ENCODE data around the gene GPR157. TPM values are rescaled to one million over a fixed set of nuclear protein-coding genes. Genes with fewer than 3 reads are reported as not detected.
A peak's percentile ranks its signal among the peaks of the same experiment; 100 is the strongest.
"Not testable (repeated sequence)": the region's sequence is repeated elsewhere in the genome, so short reads cannot be mapped to it uniquely, and the experiment has no call there.

The GPR157 gene
- total RNA-seq, 1 donor from 2014 or later: 2.8 TPM

DNA sequence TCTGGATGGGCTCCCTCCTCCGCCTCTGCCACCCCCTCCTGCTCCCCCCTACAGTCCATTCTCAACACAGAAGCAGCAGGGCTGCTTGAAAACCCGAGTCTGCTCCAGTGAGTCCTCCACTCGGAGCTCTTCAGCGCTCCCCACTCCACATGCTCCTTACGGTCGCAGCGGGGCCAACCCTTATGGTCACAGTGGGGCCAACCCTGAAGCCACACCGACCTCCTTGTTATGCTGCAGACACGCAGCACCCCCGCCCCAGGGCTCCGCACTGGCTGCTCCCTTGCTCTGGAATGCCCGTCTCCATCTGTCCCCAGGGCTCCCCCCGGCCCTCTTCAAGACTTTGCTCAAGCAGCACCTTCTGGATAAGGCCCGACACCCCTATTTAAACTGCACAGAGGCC, 22.6 kb downstream of the GPR157 start:
- intact Hi-C loops (cut with micrococcal nuclease): no loop called here
- no peaks in the 10 kb centered on the region for H3K9me3 Mint-ChIP-seq
- H3K27me3 Mint-ChIP-seq (ENCODE audit: insufficient read depth): peaks cover 1% of the 10 kb centered on the region
- DNase-seq (ENCODE audit: low spot score): no peak
- H3K36me3 Mint-ChIP-seq (ENCODE audit: low read depth): no peaks in the 10 kb centered on the region
- no peak overlapping the region for H3K27ac Mint-ChIP-seq
- peaks cover 7% of the 10 kb centered on the region for H3K4me1 Mint-ChIP-seq (ENCODE audit: low read depth)
- no peak overlapping the region for H3K4me3 Mint-ChIP-seq

DNA sequence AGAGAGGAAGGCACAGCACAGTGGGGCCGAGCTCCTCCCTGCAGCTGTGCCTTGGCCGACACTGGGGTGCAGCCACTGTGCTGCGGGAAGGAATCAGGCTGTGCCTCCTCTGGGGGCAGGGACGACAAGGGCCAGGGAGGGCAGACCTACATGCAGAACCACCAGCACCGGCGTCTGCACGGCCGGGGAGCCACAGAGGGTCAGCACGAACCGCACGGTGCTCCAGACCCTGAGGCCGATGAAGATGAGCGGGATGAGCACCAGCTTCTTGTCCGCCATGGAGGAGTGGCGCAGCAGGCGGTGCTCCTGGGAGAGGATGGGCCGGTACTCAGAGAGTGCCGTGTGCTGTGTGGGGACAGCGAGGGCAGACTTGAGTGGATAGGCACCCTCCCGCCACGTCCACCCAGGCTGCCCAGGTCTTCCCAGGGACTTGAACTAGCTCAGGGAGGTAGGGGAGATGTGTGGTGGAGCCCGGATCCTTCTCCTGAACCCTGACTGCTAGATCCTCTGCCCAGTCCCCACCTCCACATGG, 23.5 kb downstream of the GPR157 start:
- no peak overlapping the region for H3K27ac Mint-ChIP-seq
- no peak for DNase-seq (ENCODE audit: low spot score)
- no peaks in the 10 kb centered on the region for H3K36me3 Mint-ChIP-seq (ENCODE audit: low read depth)
- peaks cover 1% of the 10 kb centered on the region for H3K27me3 Mint-ChIP-seq (ENCODE audit: insufficient read depth)
- intact Hi-C loops (cut with micrococcal nuclease): no loop called here
- no peak overlapping the region for H3K4me3 Mint-ChIP-seq
- H3K4me1 Mint-ChIP-seq (ENCODE audit: low read depth): no peaks in the 10 kb centered on the region
- H3K9me3 Mint-ChIP-seq: no peaks in the 10 kb centered on the region

DNA sequence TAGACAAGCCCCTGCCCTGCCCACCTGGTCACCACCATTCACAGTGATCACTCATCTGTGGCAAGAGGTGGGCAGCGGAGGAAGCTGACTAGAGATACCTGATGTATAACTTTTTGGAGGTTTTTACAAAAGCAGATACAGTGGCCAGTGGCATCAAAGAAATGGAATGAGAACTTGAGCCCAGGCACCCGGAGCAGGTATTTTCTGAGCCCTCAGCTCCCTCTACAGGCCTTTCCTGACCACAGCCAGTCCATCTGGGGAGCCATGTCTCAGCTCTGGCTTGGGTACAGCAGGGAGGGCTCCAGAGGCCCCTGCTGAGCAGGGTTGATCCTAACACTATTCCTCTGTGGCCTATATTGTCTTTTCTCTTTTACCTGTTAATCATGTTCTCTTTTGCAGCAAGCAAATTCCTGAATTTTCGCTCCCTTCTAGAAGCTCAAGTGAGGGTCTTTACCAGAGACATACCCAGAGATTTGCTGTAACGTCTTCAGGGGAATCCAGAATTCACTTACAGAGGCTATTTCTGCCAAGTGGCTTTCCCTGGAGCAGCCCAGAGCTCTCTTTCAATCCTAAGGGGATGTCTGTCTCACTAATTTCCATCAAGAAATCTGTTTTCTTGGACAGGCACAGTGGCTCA, 27.3 kb downstream of the GPR157 start:
- H3K9me3 Mint-ChIP-seq: no peaks in the 10 kb centered on the region

DNA sequence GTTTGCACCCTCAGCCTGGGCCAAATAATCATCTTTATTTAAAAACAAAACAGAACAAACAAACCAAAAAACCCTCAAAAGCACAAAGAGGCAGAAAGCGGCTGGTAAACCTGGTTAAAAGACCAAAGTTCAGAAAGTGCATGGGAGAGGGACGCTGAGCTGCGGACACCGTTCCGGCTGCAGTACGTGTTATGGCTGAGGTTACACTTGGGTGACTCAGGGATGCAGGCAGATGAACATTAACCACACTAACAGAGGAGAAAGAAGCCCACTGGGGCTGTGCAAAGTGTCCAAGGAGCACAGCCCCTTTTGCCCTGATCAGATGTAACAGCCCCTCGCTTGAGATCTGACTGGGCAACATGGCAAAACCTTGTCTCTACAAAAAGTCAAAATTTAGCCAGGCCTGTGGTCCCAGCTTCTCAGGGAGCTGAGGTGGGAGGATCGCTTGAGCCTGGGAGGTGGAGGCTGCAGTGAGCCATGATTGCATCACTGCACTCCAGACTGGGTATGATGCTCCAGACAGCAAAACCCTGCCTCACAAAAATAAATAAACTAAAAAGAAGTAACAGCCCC, 28.3 kb downstream of the GPR157 start:
- no peak overlapping the region for H3K27ac Mint-ChIP-seq
- intact Hi-C loops (cut with micrococcal nuclease): loop anchor here (1.0 kb wide), 2 partner anchors 90 to 182 kb away; no protein-coding TSS in a partner anchor
- H3K4me3 Mint-ChIP-seq: no peak overlapping the region
- H3K36me3 Mint-ChIP-seq (ENCODE audit: low read depth): no peaks in the 10 kb centered on the region
- DNase-seq (ENCODE audit: low spot score): no peak
- no peaks in the 10 kb centered on the region for H3K9me3 Mint-ChIP-seq
- peaks cover 4% of the 10 kb centered on the region for H3K27me3 Mint-ChIP-seq (ENCODE audit: insufficient read depth)
- H3K4me1 Mint-ChIP-seq (ENCODE audit: low read depth): no peaks in the 10 kb centered on the region

More for the DNA sequence above, 27.3 kb downstream of the GPR157 start:
- Mint-ChIP-seq H3K4me3 (no peak overlapping the region), H3K36me3 (ENCODE audit: low read depth) (no peaks in the 10 kb centered on the region), H3K27me3 (ENCODE audit: insufficient read depth) (peaks cover 4% of the 10 kb centered on the region), H3K4me1 (ENCODE audit: low read depth) (no peaks in the 10 kb centered on the region), H3K27ac (no peak overlapping the region)
- intact Hi-C loops (cut with micrococcal nuclease): loop anchor here (1.0 kb wide), 2 partner anchors 91 to 183 kb away; no protein-coding TSS in a partner anchor
- DNase-seq (ENCODE audit: low spot score): peak; percentile 18

DNA sequence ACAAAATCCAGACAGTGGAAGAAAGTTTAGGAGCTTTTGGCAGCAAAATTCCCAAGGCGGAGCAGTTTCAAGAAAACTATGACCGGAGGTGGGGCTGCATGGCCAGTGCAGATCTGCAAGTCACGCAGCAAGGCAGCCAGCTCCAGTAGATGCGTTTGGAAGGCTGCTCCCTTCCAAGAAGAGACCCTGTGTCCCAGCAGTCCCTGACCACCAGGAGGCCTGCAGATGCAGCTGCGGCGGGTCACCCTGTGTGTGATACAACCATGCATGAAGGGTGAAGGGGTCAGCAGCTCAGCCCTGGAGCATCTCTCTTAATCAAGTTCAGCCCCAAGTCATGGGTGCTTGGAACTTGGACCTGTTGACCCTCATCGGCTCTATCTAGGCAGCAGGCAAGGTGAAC, 29.3 kb downstream of the GPR157 start:
- intact Hi-C loops (cut with micrococcal nuclease): no loop called here
- no peaks in the 10 kb centered on the region for H3K4me1 Mint-ChIP-seq (ENCODE audit: low read depth)
- H3K4me3 Mint-ChIP-seq: no peak overlapping the region
- H3K27ac Mint-ChIP-seq: no peak overlapping the region
- no peaks in the 10 kb centered on the region for H3K9me3 Mint-ChIP-seq
- H3K27me3 Mint-ChIP-seq (ENCODE audit: insufficient read depth): peaks cover 4% of the 10 kb centered on the region
- H3K36me3 Mint-ChIP-seq (ENCODE audit: low read depth): no peaks in the 10 kb centered on the region
- no peak for DNase-seq (ENCODE audit: low spot score)

DNA sequence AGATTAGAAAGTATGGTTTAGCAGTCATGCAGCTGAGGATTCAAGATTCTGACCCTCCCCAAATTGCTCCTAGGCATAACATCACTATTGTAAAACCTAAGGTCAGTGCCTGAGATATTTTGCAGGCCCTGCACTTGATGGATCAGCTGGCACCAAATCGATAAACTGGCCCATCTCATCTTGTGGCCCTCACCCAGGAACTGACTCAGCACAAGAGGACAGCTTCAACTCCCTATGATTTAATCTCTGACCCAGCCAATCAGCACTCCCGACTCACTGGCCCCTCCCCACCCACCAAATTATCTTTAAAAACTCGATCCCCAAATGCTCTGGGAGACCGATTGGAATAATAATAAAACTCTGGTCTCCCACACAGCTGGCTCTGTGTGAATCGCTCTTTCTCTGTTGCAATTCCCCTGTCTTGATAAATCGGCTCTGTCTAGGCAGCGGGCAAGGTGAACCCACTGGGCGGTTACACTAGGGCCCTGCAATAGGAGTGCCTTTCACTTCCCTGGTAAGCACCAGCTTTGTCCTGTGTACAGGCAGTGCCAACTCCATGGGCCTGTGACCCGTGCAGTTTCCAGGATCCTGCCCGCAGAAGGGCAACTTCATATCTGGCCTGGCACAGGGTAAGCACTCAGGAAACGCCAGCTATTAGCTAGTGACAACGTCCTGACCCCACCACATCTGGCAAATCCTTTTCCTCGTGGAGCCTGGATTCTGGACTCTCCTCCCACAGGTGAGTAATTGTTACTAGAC, 30.8 kb downstream of the GPR157 start:
- no peak for DNase-seq (ENCODE audit: low spot score)
- intact Hi-C loops (cut with micrococcal nuclease): no loop called here
- Mint-ChIP-seq H3K27me3 (ENCODE audit: insufficient read depth) (peaks cover 4% of the 10 kb centered on the region), H3K36me3 (ENCODE audit: low read depth) (no peaks in the 10 kb centered on the region), H3K4me1 (ENCODE audit: low read depth) (no peaks in the 10 kb centered on the region), H3K9me3 (no peaks in the 10 kb centered on the region), H3K27ac (peak overlapping the region; percentile 65), H3K4me3 (no peak overlapping the region)

DNA sequence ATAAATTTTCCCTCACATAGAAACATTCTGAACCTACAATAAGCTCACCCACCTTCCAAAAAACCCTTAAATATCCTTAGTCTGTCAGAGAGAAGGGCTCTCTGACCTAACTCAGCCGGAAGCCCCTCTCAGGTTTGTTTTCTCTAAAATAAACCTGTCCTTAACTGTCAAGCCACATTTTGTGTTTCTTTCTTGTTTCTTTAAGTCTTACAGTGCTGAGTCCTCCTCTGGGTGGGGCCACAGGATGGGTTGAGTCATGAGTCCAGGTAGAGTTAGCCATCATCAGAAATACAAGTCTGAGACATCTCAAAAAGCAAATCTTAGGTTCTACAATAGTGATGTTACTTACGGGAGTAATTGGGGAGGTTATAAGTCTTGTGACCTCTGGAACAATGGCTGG, 33.1 kb downstream of the GPR157 start:
- Mint-ChIP-seq H3K4me1 (ENCODE audit: low read depth) (no peaks in the 10 kb centered on the region), H3K27ac (no peak overlapping the region), H3K27me3 (ENCODE audit: insufficient read depth) (peaks cover 4% of the 10 kb centered on the region), H3K9me3 (no peaks in the 10 kb centered on the region), H3K4me3 (no peak overlapping the region), H3K36me3 (ENCODE audit: low read depth) (no peaks in the 10 kb centered on the region)
- intact Hi-C loops (cut with micrococcal nuclease): no loop called here
- DNase-seq (ENCODE audit: low spot score): no peak

DNA sequence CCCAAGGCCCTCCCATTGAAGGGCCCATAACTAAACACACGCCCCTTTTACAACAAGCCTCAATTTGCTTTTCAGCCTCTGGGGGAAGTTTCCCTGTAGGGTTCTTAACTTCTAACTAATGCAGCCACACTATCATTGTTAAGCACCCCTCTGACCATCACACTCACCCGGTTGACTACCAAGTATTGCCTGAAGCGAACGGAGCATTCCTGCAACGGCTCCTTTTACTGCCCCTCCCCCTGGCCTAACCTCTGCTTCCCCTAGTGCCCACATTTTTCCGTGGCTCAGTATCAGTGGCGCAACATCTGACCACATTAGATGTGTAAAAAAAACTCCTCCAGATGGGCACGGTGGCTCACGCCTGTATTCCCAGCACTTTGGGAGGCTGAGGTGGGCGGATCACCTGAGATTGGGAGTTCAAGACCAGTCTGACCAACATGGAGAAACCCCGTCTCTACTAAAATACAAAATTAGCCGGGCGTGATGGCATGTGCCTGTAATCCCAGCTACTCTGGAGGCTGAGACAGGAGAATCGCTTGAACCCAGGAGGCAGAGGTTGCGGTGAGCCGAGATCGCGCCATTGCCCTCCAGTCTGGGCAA, 34.8 kb downstream of the GPR157 start:
- not testable (repeated sequence) for H3K36me3 Mint-ChIP-seq (ENCODE audit: low read depth)

DNA sequence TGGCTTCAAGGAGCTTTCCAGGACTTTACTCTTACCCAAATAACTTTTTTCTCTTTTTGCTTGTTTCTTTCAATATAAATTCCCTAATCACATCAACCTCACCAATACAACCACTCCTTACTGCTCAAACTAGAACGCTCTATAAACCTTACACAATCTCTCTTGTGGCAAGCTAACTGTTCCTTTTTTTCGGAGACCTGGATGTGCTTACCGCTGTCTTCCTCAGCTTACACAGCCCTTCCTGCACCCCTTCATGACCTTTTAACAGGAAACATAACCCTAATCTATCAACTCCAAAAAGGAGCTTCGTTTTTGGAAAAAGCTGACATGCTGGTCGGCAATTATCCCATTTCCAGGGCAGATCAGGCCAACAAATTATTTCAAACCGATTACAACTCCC, 35.3 kb downstream of the GPR157 start:
- peaks cover 6% of the 10 kb centered on the region for H3K27me3 Mint-ChIP-seq (ENCODE audit: insufficient read depth)
- H3K9me3 Mint-ChIP-seq: no peaks in the 10 kb centered on the region
- no peak overlapping the region for H3K27ac Mint-ChIP-seq
- H3K4me1 Mint-ChIP-seq (ENCODE audit: low read depth): no peaks in the 10 kb centered on the region
- no peak for DNase-seq (ENCODE audit: low spot score)
- H3K4me3 Mint-ChIP-seq: no peak overlapping the region
- intact Hi-C loops (cut with micrococcal nuclease): no loop called here
- no peaks in the 10 kb centered on the region for H3K36me3 Mint-ChIP-seq (ENCODE audit: low read depth)

More for the DNA sequence above, 34.8 kb downstream of the GPR157 start:
- H3K9me3 Mint-ChIP-seq; H3K4me3 Mint-ChIP-seq; H3K4me1 Mint-ChIP-seq (ENCODE audit: low read depth); DNase-seq (ENCODE audit: low spot score); H3K27me3 Mint-ChIP-seq (ENCODE audit: insufficient read depth); H3K27ac Mint-ChIP-seq; intact Hi-C loops (cut with micrococcal nuclease): not testable (repeated sequence)

DNA sequence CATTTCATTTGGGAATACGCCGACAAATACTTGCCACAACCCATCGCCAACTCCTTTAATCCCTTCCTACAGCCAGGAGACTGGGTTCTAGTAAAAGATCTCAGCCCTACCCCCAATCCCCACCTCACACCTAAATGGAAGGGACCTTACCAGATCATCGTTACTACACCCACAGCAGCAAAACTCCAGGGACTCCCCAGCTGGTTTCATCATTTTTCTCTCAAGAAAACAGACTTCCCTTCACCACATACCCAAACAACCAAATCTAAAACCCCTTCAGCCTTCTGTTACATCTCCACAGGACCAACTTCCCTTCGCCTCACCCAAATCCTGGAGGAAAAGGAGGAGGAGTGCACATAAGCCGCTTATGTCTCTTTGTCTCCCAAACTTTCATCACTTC, 35.8 kb downstream of the GPR157 start:
- Mint-ChIP-seq H3K4me3 (no peak overlapping the region), H3K27me3 (ENCODE audit: insufficient read depth) (peaks cover 6% of the 10 kb centered on the region), H3K4me1 (ENCODE audit: low read depth) (no peaks in the 10 kb centered on the region), H3K27ac (no peak overlapping the region), H3K9me3 (no peaks in the 10 kb centered on the region), H3K36me3 (ENCODE audit: low read depth) (no peaks in the 10 kb centered on the region)
- no peak for DNase-seq (ENCODE audit: low spot score)
- intact Hi-C loops (cut with micrococcal nuclease): no loop called here

DNA sequence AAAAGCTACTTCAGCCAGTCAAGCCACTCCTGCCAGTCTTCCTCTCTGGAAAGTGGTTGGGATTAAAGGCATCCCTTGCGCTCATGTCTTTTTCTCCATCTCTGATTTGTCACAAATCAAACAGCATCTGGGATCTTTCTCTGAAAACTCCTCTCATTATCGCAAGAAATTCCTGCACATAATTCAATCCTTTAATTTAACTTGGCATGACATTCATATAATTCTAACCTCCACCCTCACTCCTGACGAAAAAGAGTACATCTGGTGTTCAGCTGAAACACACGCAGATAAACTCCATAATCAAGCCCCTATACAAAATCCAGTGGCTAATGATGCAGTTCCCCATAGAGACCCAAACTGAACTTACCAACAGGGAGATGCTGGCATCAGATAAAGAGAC, 40.1 kb downstream of the GPR157 start:
- intact Hi-C loops (cut with micrococcal nuclease): no loop called here
- DNase-seq (ENCODE audit: low spot score): no peak
- Mint-ChIP-seq H3K4me3 (no peak overlapping the region), H3K27ac (no peak overlapping the region), H3K27me3 (ENCODE audit: insufficient read depth) (peaks cover 8% of the 10 kb centered on the region), H3K36me3 (ENCODE audit: low read depth) (no peaks in the 10 kb centered on the region), H3K9me3 (no peaks in the 10 kb centered on the region), H3K4me1 (ENCODE audit: low read depth) (peaks cover 8% of the 10 kb centered on the region)

DNA sequence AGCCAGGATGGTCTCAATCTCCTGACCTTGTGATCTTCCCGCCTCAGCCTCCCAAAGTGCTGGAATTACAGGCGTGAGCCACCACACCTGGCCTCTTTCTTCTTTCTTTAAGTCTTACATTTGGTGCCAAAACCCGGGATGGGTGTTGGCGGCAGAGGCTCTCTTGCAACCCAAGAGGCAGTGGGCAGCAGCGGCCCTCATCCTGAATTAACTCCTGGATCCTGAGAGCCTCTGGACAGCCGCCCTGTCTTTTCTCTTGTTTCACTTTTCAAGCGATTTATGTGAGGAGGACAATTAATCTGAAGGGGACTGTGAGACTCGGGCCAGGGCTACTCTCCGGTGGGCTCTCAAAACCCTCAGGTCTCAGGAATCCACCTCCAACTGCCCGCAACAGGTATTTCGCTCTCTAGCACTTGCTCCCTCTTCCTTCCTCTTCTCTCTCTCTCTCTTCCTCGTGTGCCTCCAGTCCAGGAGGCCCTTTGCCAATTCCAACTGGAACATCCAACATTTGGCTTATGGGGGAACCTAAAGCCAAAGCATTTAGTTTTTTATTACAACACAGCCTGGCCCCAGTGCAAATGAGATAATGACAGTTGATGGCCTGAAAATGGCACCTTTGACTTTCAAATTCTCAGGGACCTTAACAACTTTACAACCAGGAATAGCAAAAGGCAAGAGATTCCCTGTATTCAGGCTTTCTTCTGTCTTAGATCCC, 41.3 kb downstream of the GPR157 start:
- Mint-ChIP-seq H3K27ac (no peak overlapping the region), H3K4me1 (ENCODE audit: low read depth) (peaks cover 15% of the 10 kb centered on the region), H3K27me3 (ENCODE audit: insufficient read depth) (peaks cover 8% of the 10 kb centered on the region), H3K36me3 (ENCODE audit: low read depth) (no peaks in the 10 kb centered on the region), H3K9me3 (no peaks in the 10 kb centered on the region), H3K4me3 (no peak overlapping the region)
- intact Hi-C loops (cut with micrococcal nuclease): no loop called here
- no peak for DNase-seq (ENCODE audit: low spot score)
